Spinal cord (tissue), 10 donors: ENCODE results near the gene NAALADL1. TPM values are rescaled to one million over a fixed set of nuclear protein-coding genes. Genes with fewer than 3 reads are reported as not detected.

Experiments
- DNase-seq, 6 donors: peaks; one replicate each; pipeline versions ENCODE4 v3.0.0 to v3.0.0-alpha.2; 2013 to 2015; ENCODE audit warnings: low spot score in 6 of 6, low read depth in 4 of 6
- H3K27ac ChIP-seq: one replicate; pipeline ENCODE4 v1.5.1; 2013; ENCODE audit warnings: low read depth, low read length, control low read depth
- H3K27me3 ChIP-seq: one replicate; pipeline ENCODE4 v1.6.1; 2013; ENCODE audit warnings: low read length; ENCODE audit not compliant: control insufficient read depth, insufficient read depth
- H3K36me3 ChIP-seq: one replicate; pipeline ENCODE4 v1.6.1; 2013; ENCODE audit warnings: low read length; ENCODE audit not compliant: control insufficient read depth, insufficient read depth
- H3K4me1 ChIP-seq: one replicate; pipeline ENCODE4 v1.6.1; 2013; ENCODE audit warnings: low read length; ENCODE audit not compliant: control insufficient read depth, insufficient read depth
- H3K4me3 ChIP-seq: one replicate; pipeline ENCODE4 v1.5.1; 2013; ENCODE audit warnings: low read depth, low read length, control low read depth
- H3K9me3 ChIP-seq: one replicate; pipeline ENCODE4 v1.6.1; 2013; ENCODE audit warnings: low read length; ENCODE audit not compliant: control insufficient read depth, insufficient read depth
- WGBS: methylation state at CpG from one replicate; pipeline ENCODE4 v1.1.5; 2013; ENCODE audit warnings: missing lambda C conversion rate; ENCODE audit not compliant: insufficient coverage; 5-methylcytosine and 5-hydroxymethylcytosine counted together
- polyA plus RNA-seq, 2 donors: library from polyadenylated mRNA; unstranded; fragments of 120-200 nt; gene quantifications; one replicate each; pipeline ENCODE4 v1.2.1, GENCODE V29; 2013; ENCODE audit not compliant: insufficient read length in 2 of 2
- total RNA-seq, 2 donors: library from RNA; depleted of rRNA in 1 of 2; stranded (reverse); fragments of 120-200 nt in 1 of 2; fragments of >200 nt in 1 of 2; gene quantifications; one replicate each; pipeline versions ENCODE4 v1.2.3 to v1.2.4, GENCODE V29; 2013 to 2014
- donor health status: healthy.

Gene NAALADL1
- total and polyA plus RNA-seq, 4 donors, result 5.5 to 25.2 (median 7.9) TPM

GRCh38 chr11:65021509-65021908, 36.8 kb downstream of the NAALADL1 start:
- no peak overlapping the region for H3K4me3 ChIP-seq
- no peaks in the 10 kb centered on the region for H3K4me1 ChIP-seq
- no peaks in the 10 kb centered on the region for H3K27me3 ChIP-seq
- H3K27ac ChIP-seq, result no peak overlapping the region
- WGBS, result 92% methylated on average over 10 of the region's 11 CpGs
- no peak for DNase-seq
- peaks cover 52% of the 10 kb centered on the region for H3K36me3 ChIP-seq
- no peaks in the 10 kb centered on the region for H3K9me3 ChIP-seq

GRCh38 chr11:65021003-65021402, 37.4 kb downstream of the NAALADL1 start:
- Histone ChIP-seq H3K9me3 (no peaks in the 10 kb centered on the region), H3K27me3 (no peaks in the 10 kb centered on the region), H3K4me1 (no peaks in the 10 kb centered on the region), H3K36me3 (peaks cover 53% of the 10 kb centered on the region), H3K27ac (no peak overlapping the region), H3K4me3 (no peak overlapping the region)
- no peak for DNase-seq
- WGBS, result 80% methylated on average over 1 of the region's 3 CpGs

GRCh38 chr11:65019824-65020223, 38.5 kb downstream of the NAALADL1 start:
- WGBS, result 92% methylated on average over 2 of the region's 7 CpGs
- no peak overlapping the region for H3K27ac ChIP-seq
- H3K9me3 ChIP-seq, result no peaks in the 10 kb centered on the region
- DNase-seq, result no peak
- peaks cover 6% of the 10 kb centered on the region for H3K4me1 ChIP-seq
- no peaks in the 10 kb centered on the region for H3K27me3 ChIP-seq
- peaks cover 53% of the 10 kb centered on the region for H3K36me3 ChIP-seq
- no peak overlapping the region for H3K4me3 ChIP-seq

- DNase-seq, result no peak
- Histone ChIP-seq H3K4me1 (peaks cover 15% of the 10 kb centered on the region), H3K27ac (no peak overlapping the region), H3K27me3 (no peaks in the 10 kb centered on the region), H3K4me3 (no peak overlapping the region), H3K36me3 (peaks cover 53% of the 10 kb centered on the region), H3K9me3 (no peaks in the 10 kb centered on the region)
- 84% methylated on average over 3 of the region's 6 CpGs for WGBS
Observed at GRCh38 chr11:65017937-65018336, 40.4 kb downstream of the NAALADL1 start.

GRCh38 chr11:65016705-65017104, 41.6 kb downstream of the NAALADL1 start:
- no peak for DNase-seq
- WGBS, result 99% methylated on average over 4 of the region's 4 CpGs
- no peak overlapping the region for H3K4me3 ChIP-seq
- H3K36me3 ChIP-seq, result peaks cover 43% of the 10 kb centered on the region
- no peaks in the 10 kb centered on the region for H3K9me3 ChIP-seq
- H3K27me3 ChIP-seq, result no peaks in the 10 kb centered on the region
- H3K4me1 ChIP-seq, result peaks cover 15% of the 10 kb centered on the region
- H3K27ac ChIP-seq, result no peak overlapping the region

GRCh38 chr11:65014726-65015227, 43.6 kb downstream of the NAALADL1 start:
- H3K27ac ChIP-seq, result peak overlapping the region; percentile 100
- WGBS, result 10% methylated on average over 11 of the region's 23 CpGs

GRCh38 chr11:65013888-65014725, 44.2 kb downstream of the NAALADL1 start, which contains the start of gene ARL2:
TSS of gene ARL2 (plus strand) at chr11:65014160. CDS start at chr11:65014208, 48 bp downstream.
- Histone ChIP-seq H3K4me1 (peaks cover 15% of the 10 kb centered on the region), H3K36me3 (peaks cover 21% of the 10 kb centered on the region), H3K9me3 (no peaks in the 10 kb centered on the region), H3K4me3 (peak within 1 kb of the TSS; percentile 92), H3K27me3 (no peaks in the 10 kb centered on the region), H3K27ac (peak within 1 kb of the TSS; percentile 100)
- peak; percentile 79 to 98 (median 86) for DNase-seq
- under 1% methylated on average over 96 of the region's 96 CpGs for WGBS

More at GRCh38 chr11:65014726-65015227, 43.6 kb downstream of the NAALADL1 start:
- DNase-seq, result no peak
- H3K4me3 ChIP-seq, result peak overlapping the region; percentile 92
- H3K36me3 ChIP-seq, result peaks cover 24% of the 10 kb centered on the region
- H3K9me3 ChIP-seq, result no peaks in the 10 kb centered on the region
- peaks cover 15% of the 10 kb centered on the region for H3K4me1 ChIP-seq
- H3K27me3 ChIP-seq, result no peaks in the 10 kb centered on the region

- Histone ChIP-seq H3K27ac (peak overlapping the region; percentile 100), H3K4me3 (peak overlapping the region; percentile 92), H3K36me3 (peaks cover 13% of the 10 kb centered on the region), H3K4me1 (peaks cover 15% of the 10 kb centered on the region), H3K27me3 (no peaks in the 10 kb centered on the region), H3K9me3 (no peaks in the 10 kb centered on the region)
- peak in 5 of 6 donors; percentile 62 to 94 (median 75) for DNase-seq
- 16% methylated on average over 22 of the region's 22 CpGs for WGBS
Observed at GRCh38 chr11:65013130-65013887, 45.0 kb downstream of the NAALADL1 start.

GRCh38 chr11:65008873-65009272, 49.5 kb downstream of the NAALADL1 start:
- no peaks in the 10 kb centered on the region for H3K9me3 ChIP-seq
- H3K27ac ChIP-seq, result no peak overlapping the region
- peaks cover 5% of the 10 kb centered on the region for H3K4me1 ChIP-seq
- H3K4me3 ChIP-seq, result no peak overlapping the region
- no CpG with 5 or more reads among the region's 2 CpGs for WGBS
- DNase-seq, result no peak
- H3K27me3 ChIP-seq, result no peaks in the 10 kb centered on the region
- H3K36me3 ChIP-seq, result no peaks in the 10 kb centered on the region
